ENCODE results near the gene OAS2. TPM values are rescaled to one million over a fixed set of nuclear protein-coding genes. Genes with fewer than 3 reads are reported as not detected.
A peak's percentile ranks its signal among the peaks of the same experiment; 100 is the strongest.

Gene OAS2
- polyA plus RNA-seq (ENCODE audit: insufficient read length), result 2.1 TPM

GRCh38 chr12:112978163-112979040, at the start of gene OAS2:
TSS of gene OAS2 (plus strand) at chr12:112978519. CDS start at chr12:112978609, 90 bp downstream.
- DNase-seq (ENCODE audit: low read depth), result peak; percentile 9

- DNase-seq (ENCODE audit: low read depth), result no peak
These were observed 49.3 kb upstream of the OAS2 start for GRCh38 chr12:112928978-112929377.

GRCh38 chr12:112929715-112930114, 48.6 kb upstream of the OAS2 start:
- no peak for DNase-seq (ENCODE audit: low read depth)

- DNase-seq (ENCODE audit: low read depth), result no peak
These were observed 48.0 kb upstream of the OAS2 start for GRCh38 chr12:112930350-112930749.

GRCh38 chr12:112932485-112933128, 45.7 kb upstream of the OAS2 start:
- DNase-seq (ENCODE audit: low read depth), result no peak

GRCh38 chr12:112933129-112933505, 45.2 kb upstream of the OAS2 start:
- DNase-seq (ENCODE audit: low read depth), result no peak

- no peak for DNase-seq (ENCODE audit: low read depth)
These were observed 42.1 kb upstream of the OAS2 start for GRCh38 chr12:112936264-112936663.

- no peak for DNase-seq (ENCODE audit: low read depth)
These were observed 41.4 kb upstream of the OAS2 start for GRCh38 chr12:112936927-112937326.

GRCh38 chr12:112937741-112938719, 40.3 kb upstream of the OAS2 start, which contains the start of gene OAS3:
TSS of gene OAS3 (plus strand) at chr12:112938474. CDS start at chr12:112938531, 57 bp downstream.
- DNase-seq (ENCODE audit: low read depth), result peak; percentile 82

- DNase-seq (ENCODE audit: low read depth), result no peak
These were observed 39.6 kb upstream of the OAS2 start for GRCh38 chr12:112938751-112939150.

GRCh38 chr12:112939761-112940381, 38.4 kb upstream of the OAS2 start:
- DNase-seq (ENCODE audit: low read depth), result no peak

- DNase-seq (ENCODE audit: low read depth), result no peak
These were observed 36.6 kb upstream of the OAS2 start for GRCh38 chr12:112941528-112942335.

GRCh38 chr12:112942572-112942971, 35.7 kb upstream of the OAS2 start:
- DNase-seq (ENCODE audit: low read depth), result no peak

GRCh38 chr12:112944024-112944690, 34.2 kb upstream of the OAS2 start:
- no peak for DNase-seq (ENCODE audit: low read depth)

- DNase-seq (ENCODE audit: low read depth), result no peak
These were observed 32.8 kb upstream of the OAS2 start for GRCh38 chr12:112945515-112945914.

GRCh38 chr12:112946236-112947000, 31.9 kb upstream of the OAS2 start:
- no peak for DNase-seq (ENCODE audit: low read depth)

GRCh38 chr12:112947314-112947713, 31.0 kb upstream of the OAS2 start:
- no peak for DNase-seq (ENCODE audit: low read depth)

- no peak for DNase-seq (ENCODE audit: low read depth)
These were observed 30.6 kb upstream of the OAS2 start for GRCh38 chr12:112947761-112948160.

- no peak for DNase-seq (ENCODE audit: low read depth)
These were observed 29.5 kb upstream of the OAS2 start for GRCh38 chr12:112948806-112949205.

Measured in forelimb muscle (tissue), 1 donor.